NCI-H345 treated with DMSO at 0.1 percent for 48 hours (cell line): Measurements from ENCODE around the gene NUP43.
A peak's percentile ranks its signal among the peaks of the same experiment; 100 is the strongest.
"Not testable (repeated sequence)": the region's sequence is repeated elsewhere in the genome, so short reads cannot be mapped to it uniquely, and the experiment has no call there.

Source experiments
- DNase-seq: peaks from one replicate; lab custom pipeline; 2025; ENCODE audit not compliant: unreplicated experiment; lab: John Stamatoyannopoulos, UW

NUP43 gene

DNA sequence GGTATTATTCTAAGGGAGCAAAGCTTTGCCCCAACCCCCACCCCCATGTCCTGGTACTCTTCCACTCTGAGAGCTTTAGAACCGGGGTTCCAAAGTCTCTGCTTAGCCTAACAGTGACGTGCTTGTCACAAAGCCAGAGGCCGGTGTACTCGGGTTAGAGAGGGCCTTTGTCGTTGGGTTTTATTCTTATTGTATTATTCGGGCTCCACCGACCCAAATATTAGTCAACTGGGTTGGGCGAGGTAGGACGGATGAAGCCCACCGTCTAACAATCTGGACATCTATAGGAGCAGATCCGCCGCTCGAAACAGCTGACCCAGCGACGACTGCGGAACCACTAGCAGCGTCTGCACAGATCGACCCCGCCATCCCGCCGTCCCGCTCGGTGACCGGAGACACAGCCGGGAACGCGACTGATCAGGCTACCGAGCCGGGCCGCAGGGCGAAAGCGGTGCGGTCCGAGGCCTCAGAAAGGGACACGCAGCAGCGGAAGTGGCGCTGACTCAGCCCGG lies 2.8 kb upstream of the NUP43 start:
- DNase-seq = not testable (repeated sequence)

DNA sequence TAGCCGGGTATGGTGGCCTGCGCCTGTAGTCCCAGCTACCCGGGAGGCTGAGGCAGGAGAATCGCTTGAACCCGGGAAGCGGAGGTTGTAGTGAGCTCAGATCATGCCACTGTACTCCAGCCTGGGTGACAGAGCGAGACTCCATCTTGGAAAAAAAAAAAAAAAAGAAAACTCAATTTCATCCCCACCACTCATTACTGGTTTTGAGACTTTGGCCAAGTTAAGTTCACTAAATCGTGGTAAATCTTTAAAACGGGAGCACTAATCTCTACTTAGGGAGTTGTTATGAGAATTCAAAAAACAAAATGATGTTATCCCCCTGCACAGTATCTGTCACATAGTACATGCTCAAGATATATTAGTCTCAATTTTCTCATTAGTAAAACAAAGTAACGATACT lies 1.1 kb downstream of the NUP43 start:
- DNase-seq = not testable (repeated sequence)

DNA sequence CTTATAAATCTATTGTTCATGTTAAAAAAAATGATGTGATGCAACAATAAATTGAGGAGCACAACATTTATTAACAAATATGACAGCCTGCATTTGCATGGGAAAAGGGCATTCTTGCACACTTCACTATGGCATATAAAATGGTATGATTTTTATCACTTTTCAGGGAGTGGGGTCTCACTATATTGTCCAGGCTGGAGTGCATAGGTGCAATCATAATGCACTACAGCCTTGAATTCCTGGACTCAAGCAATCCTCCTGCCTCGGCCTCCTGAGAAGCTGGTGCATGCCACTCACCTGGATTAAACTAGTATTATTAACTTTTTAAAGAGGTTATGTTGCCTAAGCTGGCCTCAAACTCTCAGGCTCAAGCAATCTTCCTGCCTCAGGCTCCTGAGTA lies 11.4 kb downstream of the NUP43 start:
- DNase-seq = no peak

DNA sequence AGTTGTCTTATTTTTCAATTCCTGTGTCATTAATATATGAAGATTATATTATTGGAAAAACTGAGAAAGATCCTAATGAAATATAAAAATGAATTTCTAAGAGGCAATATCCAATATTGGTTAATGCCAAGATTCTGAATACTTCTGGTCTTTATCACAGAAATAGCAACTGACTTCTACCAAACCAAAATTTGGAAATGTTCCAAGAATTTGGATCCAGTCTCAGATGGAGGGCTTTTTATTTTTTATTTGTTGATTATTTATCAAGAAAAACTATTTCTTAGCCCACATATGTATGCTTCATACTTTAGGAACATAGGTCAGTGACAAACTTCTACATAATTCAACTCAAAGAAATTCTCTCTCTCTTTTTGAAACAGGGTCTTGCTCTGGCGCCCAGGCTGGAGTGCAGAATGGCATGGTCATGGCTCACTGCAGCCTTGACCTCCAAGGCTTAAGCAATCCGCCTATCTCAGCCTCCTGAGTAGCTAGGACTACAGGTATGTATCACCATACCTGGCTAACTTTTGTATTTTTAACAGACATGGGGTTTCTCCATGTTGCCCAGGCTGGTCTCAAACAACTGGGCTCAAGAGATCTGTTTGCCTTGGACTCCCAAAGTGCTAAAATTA lies 13.1 kb downstream of the NUP43 start:
- no peak for DNase-seq

DNA sequence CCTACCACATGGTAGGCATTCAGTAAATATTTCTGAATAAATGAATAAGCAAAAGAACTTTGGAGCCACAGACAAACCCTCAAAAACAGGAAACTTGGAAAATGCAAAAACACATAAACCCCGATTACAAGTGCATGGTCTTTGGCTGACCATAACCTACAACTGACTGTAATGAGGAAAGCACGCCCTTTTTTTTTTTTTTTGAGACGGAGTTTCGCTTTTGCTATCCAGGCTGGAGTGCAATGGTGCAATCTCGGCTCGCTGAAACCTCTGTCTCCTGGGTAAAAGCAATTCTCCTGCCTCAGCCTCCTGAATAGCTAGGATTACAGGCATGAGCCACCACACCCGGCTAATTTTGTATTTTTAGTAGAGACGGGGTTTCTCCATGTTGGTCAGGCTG lies 16.5 kb downstream of the NUP43 start:
- no peak for DNase-seq

DNA sequence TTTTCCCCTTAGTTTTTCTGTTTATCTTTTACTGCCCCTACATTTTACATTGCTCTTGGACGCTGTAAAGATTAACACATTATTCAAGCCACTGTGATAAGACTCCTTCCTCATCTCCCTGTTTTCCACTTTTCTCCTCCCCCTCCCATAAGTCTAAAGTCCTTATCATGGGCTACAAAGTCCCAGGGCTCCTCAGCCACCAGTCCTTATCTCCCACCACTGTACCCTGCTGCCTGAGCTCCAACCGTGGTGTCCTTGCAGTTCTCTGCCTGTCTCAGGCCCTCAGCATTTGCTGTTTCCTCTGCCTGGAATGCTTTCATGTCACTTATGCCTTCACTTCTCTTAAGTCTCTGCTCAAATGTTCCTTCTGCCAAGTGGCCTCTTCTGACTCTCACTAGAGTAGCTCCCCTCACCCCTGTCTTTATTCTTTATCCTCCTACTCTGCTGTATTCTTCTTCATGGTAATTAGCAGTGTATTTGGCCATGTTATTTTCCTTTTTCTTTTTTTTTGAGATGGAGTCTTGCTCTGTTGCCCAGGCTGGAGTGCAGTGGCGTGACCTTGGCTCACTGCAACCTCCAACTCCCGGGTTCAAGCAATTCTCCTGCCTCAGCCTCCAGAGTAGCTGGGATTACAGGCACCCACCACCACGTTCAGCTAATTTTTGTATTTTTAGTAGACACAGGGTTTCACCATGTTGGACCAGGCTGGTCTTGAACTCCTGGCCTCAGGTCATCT lies 17.7 kb downstream of the NUP43 start:
- no peak for DNase-seq

DNA sequence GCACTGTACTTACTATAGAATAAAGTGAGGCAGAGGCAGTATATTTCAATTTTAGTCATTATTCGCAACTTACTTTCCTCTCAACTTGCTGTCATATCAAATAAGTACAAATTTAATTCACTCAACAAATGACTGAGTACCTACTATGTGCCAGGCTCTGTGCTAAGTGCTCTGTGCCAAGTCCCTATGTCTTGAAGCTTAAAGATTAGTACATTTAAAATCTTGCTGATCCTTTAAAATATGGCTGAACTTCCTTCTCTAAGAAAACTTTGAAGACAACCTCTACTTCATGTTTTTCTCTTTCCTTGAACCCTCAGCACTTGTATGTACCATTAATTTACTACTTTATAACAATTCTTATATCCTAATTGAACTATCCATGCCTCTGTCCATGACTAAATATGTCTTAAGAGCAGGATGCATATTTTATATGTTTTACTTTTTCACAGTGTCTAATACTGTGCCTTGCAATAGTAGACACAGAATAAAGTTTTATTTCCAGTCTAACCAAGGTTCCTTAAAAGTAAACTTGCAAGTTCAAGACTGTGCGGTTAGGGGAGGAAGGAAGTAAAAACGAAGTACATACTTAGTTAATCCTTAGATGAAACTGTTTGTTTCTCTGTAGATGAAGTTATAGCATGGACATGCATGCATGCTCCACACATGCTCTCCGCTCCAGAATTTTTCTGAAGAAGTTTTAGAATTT lies 18.4 kb downstream of the NUP43 start:
- DNase-seq = no peak

DNA sequence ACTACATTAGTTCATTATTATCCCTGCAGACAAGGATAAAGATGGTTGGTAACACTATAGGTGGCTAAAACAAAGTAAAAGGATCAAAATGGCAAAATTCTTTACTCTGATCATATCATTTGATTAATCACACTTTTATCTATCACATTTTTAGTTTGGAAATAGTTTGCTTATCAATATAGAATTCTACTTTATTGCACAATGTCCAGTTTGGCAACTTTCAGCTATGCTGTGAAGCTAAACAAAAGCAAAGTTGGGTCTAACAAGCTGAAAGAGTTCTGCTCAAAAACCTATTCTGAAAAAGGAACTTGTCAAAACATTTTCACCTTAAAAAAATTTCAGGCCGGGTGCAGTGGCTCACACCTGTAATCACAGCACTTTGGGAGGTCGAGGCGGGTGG lies 20.5 kb downstream of the NUP43 start:
- DNase-seq = no peak

DNA sequence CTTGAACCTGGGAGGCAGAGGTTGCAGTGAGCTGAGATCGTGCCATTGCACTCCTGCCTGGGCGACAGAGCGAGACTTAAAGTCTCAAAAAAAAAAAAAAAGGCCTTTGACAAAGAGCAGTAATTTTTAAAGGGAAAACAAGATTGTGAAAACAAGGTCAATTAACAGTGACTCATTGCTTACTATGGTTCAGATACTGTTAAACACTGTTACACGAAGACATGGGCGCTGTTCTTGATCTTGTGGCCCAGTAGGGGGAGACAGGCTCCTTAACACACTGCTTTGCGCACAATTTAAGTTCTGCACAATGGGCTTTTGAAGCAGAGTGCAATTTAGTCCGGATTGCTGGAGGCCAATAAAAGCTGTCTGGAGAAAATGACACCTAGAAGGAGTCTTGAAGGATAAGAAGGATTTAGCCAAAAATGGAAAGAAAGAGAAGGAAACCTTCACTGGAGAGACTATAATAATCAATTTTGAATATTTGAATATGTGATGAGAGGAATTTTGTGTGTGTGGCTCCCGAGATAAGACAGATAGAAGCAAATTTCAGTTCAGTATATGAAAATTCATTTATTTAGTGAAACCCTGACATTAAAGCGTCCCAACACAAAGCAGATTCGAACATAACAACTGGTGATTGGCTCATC lies 22.4 kb downstream of the NUP43 start:
- peak; percentile 6 for DNase-seq

DNA sequence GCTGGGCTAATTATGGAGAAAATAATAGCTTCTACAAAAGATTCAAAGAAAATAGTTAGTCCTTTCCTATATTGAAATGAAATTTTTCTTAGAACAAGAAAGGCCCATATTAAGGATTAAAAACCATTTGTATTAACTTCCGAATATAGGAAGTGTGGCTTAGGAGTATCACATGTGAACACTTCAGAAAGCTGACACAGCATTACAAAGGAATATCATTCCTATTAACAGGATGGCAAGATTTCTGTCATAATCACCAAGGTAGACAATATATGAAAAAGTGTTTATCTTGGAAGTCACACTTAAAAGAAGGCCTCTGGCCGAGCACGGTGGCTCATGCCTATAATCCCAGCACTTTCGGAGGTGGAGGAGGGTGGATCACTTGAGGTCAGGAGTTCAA lies 23.1 kb downstream of the NUP43 start:
- no peak for DNase-seq

DNA sequence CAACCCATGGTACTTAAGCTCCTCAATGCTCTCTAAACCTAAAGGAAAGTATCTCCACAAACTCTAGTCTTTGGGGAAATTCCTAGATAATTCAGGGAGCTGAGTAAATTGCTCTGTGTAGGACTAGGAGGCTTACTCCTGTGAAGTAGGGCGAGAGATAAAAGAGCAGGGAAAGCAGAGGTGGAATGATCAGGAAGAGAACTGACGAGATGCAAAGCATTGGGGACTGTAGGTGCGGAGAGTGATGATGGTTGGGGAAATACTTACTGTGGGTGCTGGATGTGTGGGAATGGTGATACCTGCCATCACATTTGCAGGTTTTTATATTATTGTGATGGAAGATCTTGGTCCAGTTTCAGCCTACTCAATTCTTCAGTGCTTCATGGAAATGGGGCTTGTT lies 26.8 kb downstream of the NUP43 start:
- no peak for DNase-seq

DNA sequence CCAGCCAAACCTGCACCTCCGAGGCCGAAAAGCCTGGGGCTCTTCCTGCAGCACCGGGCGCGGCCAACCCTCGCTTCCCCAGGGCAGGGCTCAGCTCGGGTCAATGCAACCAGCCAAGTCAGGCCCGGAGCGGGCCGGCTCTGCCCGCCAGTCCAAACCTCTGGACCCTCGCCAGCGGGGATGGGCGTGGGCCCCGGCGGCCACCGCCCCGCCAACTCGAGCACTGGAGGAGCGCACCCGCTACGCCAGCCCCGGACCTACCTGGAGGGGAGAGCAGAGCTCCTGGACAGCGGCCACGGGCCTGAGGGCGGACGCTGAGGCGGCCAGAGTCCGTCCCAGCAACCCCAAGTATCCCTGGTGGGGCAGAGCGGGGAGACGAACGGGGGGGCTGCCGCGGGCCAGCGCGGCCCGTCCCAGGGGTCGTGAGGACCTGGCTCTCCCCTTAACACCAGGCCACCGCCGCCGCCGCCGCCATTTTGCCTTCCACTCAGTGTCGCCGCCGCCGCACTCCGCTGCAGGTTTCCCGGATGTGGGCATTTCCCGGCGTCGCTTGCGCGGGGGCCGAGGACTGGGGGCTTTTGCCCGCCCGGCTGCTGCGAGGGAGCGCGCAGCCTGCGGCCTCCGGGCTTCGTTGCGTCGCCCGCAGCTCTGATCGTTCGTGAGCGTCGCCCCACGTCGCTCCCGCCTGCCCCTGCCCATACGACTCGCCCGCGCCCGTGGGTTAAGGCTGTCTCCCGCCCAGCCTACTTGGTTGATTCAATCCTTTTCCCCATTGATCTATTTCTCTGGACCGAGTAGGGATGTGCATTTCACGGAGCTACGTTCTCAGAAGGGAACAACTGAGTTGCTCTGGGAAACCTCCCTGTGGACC lies 28.5 kb downstream of the NUP43 start, which contains the start of gene LATS1:
Gene LATS1 (minus strand): TSS at position 514 of the 871 bp plus-strand sequence. CDS start 15,975 bp downstream, outside the sequence.
- DNase-seq = peak; percentile 79

DNA sequence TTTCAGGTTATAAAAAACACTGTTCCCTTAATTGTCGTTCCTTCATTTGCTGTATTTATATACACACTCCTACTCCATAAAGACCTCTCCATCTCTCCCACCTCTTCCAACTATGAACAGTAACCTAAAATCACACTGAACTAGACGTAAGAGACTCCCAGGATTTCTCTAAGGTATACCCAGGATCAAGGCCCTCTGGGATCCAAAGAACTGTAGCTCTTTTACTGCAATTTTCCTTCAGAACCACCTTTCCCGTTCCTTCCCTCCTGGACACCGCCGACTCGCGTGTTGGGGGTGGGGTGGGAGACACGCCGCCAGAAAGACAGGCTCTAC lies 29.1 kb downstream of the NUP43 start:
- peak; percentile 54 for DNase-seq

DNA sequence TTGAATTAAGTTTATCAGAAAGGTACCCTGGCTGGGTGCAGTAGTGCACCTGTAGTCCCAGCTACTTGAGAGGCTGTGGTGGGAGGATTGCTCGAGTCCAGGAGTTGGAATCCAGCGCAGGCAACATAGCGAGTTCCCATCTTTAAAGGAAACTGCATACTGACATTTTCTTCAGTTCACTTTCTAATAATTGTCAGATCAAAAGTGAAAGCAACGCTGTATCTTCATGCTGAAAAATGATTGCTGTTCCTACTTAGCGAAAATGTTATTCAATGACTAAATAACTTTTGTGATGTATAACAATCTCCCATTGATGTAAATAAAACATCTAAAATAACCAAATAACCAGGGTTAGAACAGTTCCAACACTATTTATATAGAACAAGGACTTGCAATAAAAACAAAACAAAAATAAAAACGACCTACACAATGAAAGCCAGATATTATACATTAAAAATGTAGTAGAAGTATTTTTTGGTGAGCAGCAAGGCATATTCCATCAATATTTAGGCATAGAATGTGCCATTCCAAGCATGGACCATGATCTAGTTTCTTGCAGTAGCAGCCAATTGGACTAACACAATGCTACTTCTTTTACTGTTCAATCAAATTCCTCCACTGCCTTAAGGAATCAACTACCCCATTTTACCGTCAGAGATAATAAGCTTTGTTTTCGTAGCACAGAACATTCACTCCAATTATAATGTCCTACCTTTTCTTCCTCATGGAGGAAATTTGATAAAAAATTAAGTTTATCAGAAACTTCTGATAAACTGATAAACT lies 30.0 kb downstream of the NUP43 start:
- no peak for DNase-seq

DNA sequence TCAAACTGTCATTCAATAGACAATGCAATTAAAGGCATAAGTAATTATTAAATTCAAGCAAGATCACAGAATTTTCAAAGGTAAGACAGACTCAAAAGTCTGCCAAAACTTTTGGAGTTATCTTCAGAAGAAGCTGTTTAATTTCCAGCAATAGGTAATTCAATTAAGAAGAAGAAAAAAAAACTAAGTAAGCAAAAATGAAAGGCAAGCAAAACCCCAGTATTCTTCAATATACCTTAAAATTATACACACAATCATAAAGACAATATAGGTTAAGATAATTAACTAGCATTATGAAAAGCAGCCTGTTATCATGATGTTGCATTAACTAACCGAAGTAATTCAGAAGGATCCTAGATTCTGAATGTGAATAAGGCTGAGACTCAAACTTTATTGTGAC lies 31.9 kb downstream of the NUP43 start:
- DNase-seq = no peak

DNA sequence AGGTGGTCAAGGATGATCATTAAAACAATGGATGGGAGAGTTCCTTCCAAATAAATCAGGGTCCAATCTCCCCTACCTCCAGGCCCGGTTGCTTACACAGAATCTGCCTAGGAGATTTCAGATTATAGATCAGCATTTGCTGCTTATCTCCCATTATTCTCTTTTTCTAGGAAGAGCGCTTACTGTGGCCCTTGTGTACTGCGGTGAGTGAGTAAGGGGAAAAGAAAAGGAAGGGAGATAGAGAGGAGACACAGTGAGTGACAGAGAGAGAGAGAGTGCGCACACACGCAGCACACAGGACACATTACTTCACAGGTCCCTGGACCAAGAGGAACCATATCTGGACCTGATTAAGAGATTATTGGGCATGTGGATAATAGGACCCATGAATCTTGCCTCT lies 34.6 kb downstream of the NUP43 start:
- no peak for DNase-seq

DNA sequence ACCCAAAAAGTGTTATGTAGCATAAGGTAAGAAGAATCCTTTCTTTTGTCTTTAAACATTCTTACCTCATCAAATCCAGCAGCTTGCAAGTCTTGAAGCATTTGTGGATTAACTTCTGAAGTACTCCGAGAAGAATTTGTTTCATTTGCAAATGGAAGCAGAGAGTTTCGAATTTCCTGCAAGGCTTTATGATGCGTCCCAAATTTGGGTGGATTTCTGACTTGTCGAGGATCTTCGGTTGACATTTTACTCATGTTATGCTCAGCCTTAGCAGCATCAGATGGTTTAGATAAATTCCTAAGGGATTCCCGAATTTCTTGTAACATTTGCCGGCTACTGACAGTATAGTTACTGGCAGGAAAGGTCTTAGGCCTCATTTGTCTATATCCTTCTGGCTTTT lies 44.6 kb downstream of the NUP43 start:
- no peak for DNase-seq

DNA sequence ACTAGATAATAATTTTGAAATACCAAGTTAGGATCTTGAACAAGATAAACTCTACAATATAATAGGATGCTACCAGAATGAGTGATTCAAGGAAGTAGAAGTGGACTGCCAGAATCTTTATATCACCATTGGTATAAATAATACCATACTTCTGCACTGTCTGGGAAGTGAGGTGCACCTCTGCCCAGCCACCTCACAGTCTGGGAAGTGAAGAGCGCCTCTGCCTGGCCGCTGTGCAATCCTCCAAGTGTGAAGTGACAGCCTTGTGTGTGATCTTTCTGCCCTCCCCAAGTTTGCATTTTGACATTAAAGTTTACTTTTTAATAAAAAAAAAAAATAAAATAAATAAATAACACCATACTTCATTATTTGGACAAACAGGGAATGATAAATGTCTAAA lies 47.2 kb downstream of the NUP43 start:
- no peak for DNase-seq

DNA sequence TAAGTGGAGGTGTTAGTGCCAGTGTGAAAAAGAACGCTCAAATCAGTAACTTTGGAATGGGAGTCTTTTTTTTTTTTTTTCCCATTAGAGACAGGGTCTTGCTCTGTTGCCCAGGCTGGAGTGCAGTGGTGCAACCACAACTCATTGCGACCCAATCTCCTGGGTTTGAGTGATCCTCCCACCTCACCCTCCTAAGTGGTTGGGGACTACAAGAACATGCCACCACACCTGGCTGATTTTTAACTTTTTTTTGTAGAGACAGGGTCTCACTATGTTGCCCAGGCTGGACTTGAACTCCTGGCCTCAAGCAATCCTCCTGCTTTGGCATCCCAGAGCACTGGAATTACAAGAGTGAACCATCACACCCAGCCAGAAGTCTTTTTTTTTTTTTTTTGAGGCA lies 48.2 kb downstream of the NUP43 start:
- no peak for DNase-seq

DNA sequence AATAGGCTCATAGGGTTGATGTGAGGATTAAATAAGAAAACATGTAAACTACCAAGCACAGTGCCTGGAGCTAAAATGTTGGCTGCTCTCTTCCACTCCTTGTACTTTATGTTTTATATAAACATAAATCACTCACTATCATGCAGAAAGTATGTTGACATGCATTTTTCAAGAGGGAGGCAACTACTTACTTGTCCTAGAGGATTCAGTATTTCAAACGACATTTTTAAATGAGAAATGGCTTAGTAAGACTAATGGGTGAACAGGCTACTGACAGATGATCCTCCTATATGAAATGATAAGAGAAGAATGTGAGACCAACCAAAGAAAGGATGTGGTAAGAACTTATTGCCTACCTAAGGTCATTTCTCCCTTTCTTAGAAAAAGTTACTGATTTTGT lies 49.4 kb downstream of the NUP43 start:
- DNase-seq = no peak
